ENCODE measurements around the gene TRABD2B.

Gene TRABD2B

GRCh38 chr1:47919113-47919833, 77.9 kb downstream of the TRABD2B start:
- DNase-seq (ENCODE audit: low spot score in 2 of 2): no peak
- Histone ChIP-seq H3K4me3 (no peak overlapping the region), H3K27me3 (ENCODE audit: low read depth) (no peaks in the 10 kb centered on the region), H3K36me3 (replicated peaks) (no peaks in the 10 kb centered on the region), H3K4me1 (no peaks in the 10 kb centered on the region), H3K9me3 (no peaks in the 10 kb centered on the region)
- in situ Hi-C loops (cut with MboI; ENCODE audit: low sequenced_read_pairs): no loop called here

- Histone ChIP-seq H3K27me3 (ENCODE audit: low read depth) (no peaks in the 10 kb centered on the region), H3K4me3 (no peak overlapping the region), H3K4me1 (no peaks in the 10 kb centered on the region), H3K36me3 (replicated peaks) (no peaks in the 10 kb centered on the region), H3K9me3 (no peaks in the 10 kb centered on the region)
- DNase-seq (ENCODE audit: low spot score in 2 of 2): no peak
- in situ Hi-C loops (cut with MboI; ENCODE audit: low sequenced_read_pairs): no loop called here
These were observed 78.8 kb downstream of the TRABD2B start for GRCh38 chr1:47918257-47918867.

- Histone ChIP-seq H3K4me1 (no peaks in the 10 kb centered on the region), H3K27me3 (ENCODE audit: low read depth) (no peaks in the 10 kb centered on the region), H3K4me3 (no peak overlapping the region), H3K9me3 (no peaks in the 10 kb centered on the region), H3K36me3 (replicated peaks) (no peaks in the 10 kb centered on the region)
- no peak for DNase-seq (ENCODE audit: low spot score in 2 of 2)
- in situ Hi-C loops (cut with MboI; ENCODE audit: low sequenced_read_pairs): no loop called here
These were observed 79.5 kb downstream of the TRABD2B start for GRCh38 chr1:47917687-47918086.

GRCh38 chr1:47915677-47916353, 81.4 kb downstream of the TRABD2B start:
- no peak for DNase-seq (ENCODE audit: low spot score in 2 of 2)
- H3K27me3 ChIP-seq (ENCODE audit: low read depth): no peaks in the 10 kb centered on the region
- in situ Hi-C loops (cut with MboI; ENCODE audit: low sequenced_read_pairs): no loop called here
- H3K36me3 ChIP-seq (replicated peaks): no peaks in the 10 kb centered on the region
- H3K4me1 ChIP-seq: no peaks in the 10 kb centered on the region
- H3K4me3 ChIP-seq: no peak overlapping the region
- H3K9me3 ChIP-seq: no peaks in the 10 kb centered on the region

- Histone ChIP-seq H3K9me3 (no peaks in the 10 kb centered on the region), H3K36me3 (replicated peaks) (no peaks in the 10 kb centered on the region), H3K27me3 (ENCODE audit: low read depth) (no peaks in the 10 kb centered on the region), H3K4me3 (no peak overlapping the region), H3K4me1 (no peaks in the 10 kb centered on the region)
- in situ Hi-C loops (cut with MboI; ENCODE audit: low sequenced_read_pairs): no loop called here
- DNase-seq (ENCODE audit: low spot score in 2 of 2): no peak
These were observed 82.1 kb downstream of the TRABD2B start for GRCh38 chr1:47914952-47915676.

- Histone ChIP-seq H3K9me3 (no peaks in the 10 kb centered on the region), H3K36me3 (replicated peaks) (no peaks in the 10 kb centered on the region), H3K27me3 (ENCODE audit: low read depth) (no peaks in the 10 kb centered on the region), H3K4me1 (no peaks in the 10 kb centered on the region), H3K4me3 (no peak overlapping the region)
- in situ Hi-C loops (cut with MboI; ENCODE audit: low sequenced_read_pairs): no loop called here
- DNase-seq (ENCODE audit: low spot score in 2 of 2): no peak
These were observed 82.8 kb downstream of the TRABD2B start for GRCh38 chr1:47914218-47914938.

- H3K4me3 ChIP-seq: no peak overlapping the region
- in situ Hi-C loops (cut with MboI; ENCODE audit: low sequenced_read_pairs): no loop called here
- no peaks in the 10 kb centered on the region for H3K4me1 ChIP-seq
- no peaks in the 10 kb centered on the region for H3K36me3 ChIP-seq (replicated peaks)
- DNase-seq (ENCODE audit: low spot score in 2 of 2): no peak
- H3K9me3 ChIP-seq: no peaks in the 10 kb centered on the region
- no peaks in the 10 kb centered on the region for H3K27me3 ChIP-seq (ENCODE audit: low read depth)
These were observed 83.9 kb downstream of the TRABD2B start for GRCh38 chr1:47913225-47913823.

- Histone ChIP-seq H3K9me3 (no peaks in the 10 kb centered on the region), H3K36me3 (replicated peaks) (no peaks in the 10 kb centered on the region), H3K27me3 (ENCODE audit: low read depth) (no peaks in the 10 kb centered on the region), H3K4me1 (no peaks in the 10 kb centered on the region), H3K4me3 (no peak overlapping the region)
- DNase-seq (ENCODE audit: low spot score in 2 of 2): no peak
- in situ Hi-C loops (cut with MboI; ENCODE audit: low sequenced_read_pairs): no loop called here
These were observed 84.4 kb downstream of the TRABD2B start for GRCh38 chr1:47912756-47913155.

- Histone ChIP-seq H3K27me3 (ENCODE audit: low read depth) (peaks cover 5% of the 10 kb centered on the region; the same call in 1 of the 2 replicates), H3K4me3 (no peak overlapping the region), H3K4me1 (no peaks in the 10 kb centered on the region), H3K9me3 (no peaks in the 10 kb centered on the region), H3K36me3 (replicated peaks) (no peaks in the 10 kb centered on the region)
- in situ Hi-C loops (cut with MboI; ENCODE audit: low sequenced_read_pairs): no loop called here
- DNase-seq (ENCODE audit: low spot score in 2 of 2): no peak
These were observed 85.3 kb downstream of the TRABD2B start for GRCh38 chr1:47911892-47912291.

GRCh38 chr1:47911424-47911823, 85.8 kb downstream of the TRABD2B start:
- Histone ChIP-seq H3K4me1 (no peaks in the 10 kb centered on the region), H3K4me3 (no peak overlapping the region), H3K36me3 (replicated peaks) (no peaks in the 10 kb centered on the region), H3K9me3 (no peaks in the 10 kb centered on the region), H3K27me3 (ENCODE audit: low read depth) (peaks cover 7% of the 10 kb centered on the region; the same call in 1 of the 2 replicates)
- DNase-seq (ENCODE audit: low spot score in 2 of 2): no peak
- in situ Hi-C loops (cut with MboI; ENCODE audit: low sequenced_read_pairs): no loop called here

GRCh38 chr1:47908258-47908657, 88.9 kb downstream of the TRABD2B start:
- no peaks in the 10 kb centered on the region for H3K4me1 ChIP-seq
- H3K27me3 ChIP-seq (ENCODE audit: low read depth): peaks cover 7% of the 10 kb centered on the region; the same call in 1 of the 2 replicates
- H3K36me3 ChIP-seq (replicated peaks): no peaks in the 10 kb centered on the region
- no peak for DNase-seq (ENCODE audit: low spot score in 2 of 2)
- in situ Hi-C loops (cut with MboI; ENCODE audit: low sequenced_read_pairs): no loop called here
- H3K4me3 ChIP-seq: no peak overlapping the region
- H3K9me3 ChIP-seq: no peaks in the 10 kb centered on the region

GRCh38 chr1:47907177-47907528, 90.0 kb downstream of the TRABD2B start:
- in situ Hi-C loops (cut with MboI; ENCODE audit: low sequenced_read_pairs): no loop called here
- Histone ChIP-seq H3K9me3 (no peaks in the 10 kb centered on the region), H3K4me1 (no peaks in the 10 kb centered on the region), H3K27me3 (ENCODE audit: low read depth) (peaks cover 7% of the 10 kb centered on the region; the same call in 1 of the 2 replicates), H3K36me3 (replicated peaks) (no peaks in the 10 kb centered on the region), H3K4me3 (no peak overlapping the region)
- DNase-seq (ENCODE audit: low spot score in 2 of 2): no peak

- H3K4me1 ChIP-seq: no peaks in the 10 kb centered on the region
- in situ Hi-C loops (cut with MboI; ENCODE audit: low sequenced_read_pairs): no loop called here
These were observed 90.5 kb downstream of the TRABD2B start for GRCh38 chr1:47906527-47907176.

More at GRCh38 chr1:47906527-47907176, 90.5 kb downstream of the TRABD2B start:
- Histone ChIP-seq H3K9me3 (no peaks in the 10 kb centered on the region), H3K27me3 (ENCODE audit: low read depth) (peaks cover 7% of the 10 kb centered on the region; the same call in 1 of the 2 replicates), H3K4me3 (no peak overlapping the region), H3K36me3 (replicated peaks) (no peaks in the 10 kb centered on the region)
- DNase-seq (ENCODE audit: low spot score in 2 of 2): no peak

Measured in HAP-1 (cell line).